COLO668 (cell line): ENCODE data around the gene TRPV2.

Experiments
- DNase-seq: peaks from one replicate; lab custom pipeline; 2025; ENCODE audit not compliant: unreplicated experiment; lab: John Stamatoyannopoulos, UW

The TRPV2 gene

GRCh38 chr17:16473044-16474011, 58.0 kb downstream of the TRPV2 start:
- no peak for DNase-seq

DNA sequence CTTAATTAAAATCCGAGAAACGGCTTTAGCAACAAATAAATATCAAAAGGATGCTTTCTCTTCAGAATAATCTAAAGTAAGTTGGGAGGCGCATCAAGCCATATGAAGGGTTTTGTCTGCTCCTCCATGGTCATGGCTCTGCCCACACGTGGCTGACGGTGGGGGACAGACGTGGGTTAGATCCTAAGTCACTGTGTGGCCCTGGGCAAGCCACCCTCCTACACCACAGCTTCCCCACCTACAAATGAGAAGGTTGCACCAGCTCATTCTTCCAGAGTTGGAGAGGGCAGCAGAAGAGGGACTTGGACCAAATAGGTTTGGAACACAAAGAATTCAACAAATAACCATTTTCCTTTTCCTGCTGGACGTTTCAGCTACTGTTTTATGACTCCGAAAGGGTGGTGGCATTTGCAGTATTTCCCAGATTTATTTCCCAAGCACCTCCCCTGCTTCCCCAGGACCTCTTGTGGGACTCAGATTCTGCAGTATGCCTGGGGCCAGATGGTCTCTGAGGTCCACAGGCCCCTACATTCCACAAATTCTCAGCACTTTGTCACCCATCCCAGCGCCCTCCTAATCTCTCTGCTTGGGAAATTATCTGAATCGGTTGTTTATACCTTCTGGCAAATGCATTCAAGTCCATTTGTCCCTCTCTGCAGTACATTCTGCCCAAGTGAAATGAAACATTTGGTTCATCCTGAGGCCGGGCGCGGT, 58.8 kb downstream of the TRPV2 start:
- DNase-seq: no peak

- DNase-seq: no peak
These were observed 59.9 kb downstream of the TRPV2 start for GRCh38 chr17:16475179-16475704.

GRCh38 chr17:16477255-16477654, 61.9 kb downstream of the TRPV2 start:
- no peak for DNase-seq

- no peak for DNase-seq
These were observed 62.3 kb downstream of the TRPV2 start for GRCh38 chr17:16477666-16478065.

DNA sequence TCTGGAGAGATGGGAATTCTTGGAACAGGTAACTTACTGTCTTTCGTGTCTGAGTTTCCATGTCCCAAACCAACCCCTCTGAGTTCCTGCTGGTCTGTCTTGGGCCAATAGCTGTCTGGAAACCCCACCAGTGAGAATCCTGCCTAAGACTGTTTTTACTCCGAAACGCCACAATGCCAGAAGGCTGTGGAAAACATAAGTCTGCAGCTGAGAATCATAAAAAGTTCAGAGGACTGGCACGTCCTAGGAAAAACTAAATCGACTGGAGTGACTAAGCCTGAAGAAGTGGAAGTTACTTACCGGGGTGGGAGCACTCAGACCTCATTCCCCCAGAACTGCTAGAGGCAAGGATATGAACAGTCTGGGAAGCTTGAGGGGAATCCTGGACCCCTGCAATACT, 63.3 kb downstream of the TRPV2 start:
- DNase-seq: no peak

GRCh38 chr17:16479264-16479663, 63.9 kb downstream of the TRPV2 start:
- DNase-seq: no peak

- no peak for DNase-seq
These were observed 65.6 kb downstream of the TRPV2 start for GRCh38 chr17:16480995-16481394.

- no peak for DNase-seq
These were observed 66.9 kb downstream of the TRPV2 start for GRCh38 chr17:16482253-16482652.

DNA sequence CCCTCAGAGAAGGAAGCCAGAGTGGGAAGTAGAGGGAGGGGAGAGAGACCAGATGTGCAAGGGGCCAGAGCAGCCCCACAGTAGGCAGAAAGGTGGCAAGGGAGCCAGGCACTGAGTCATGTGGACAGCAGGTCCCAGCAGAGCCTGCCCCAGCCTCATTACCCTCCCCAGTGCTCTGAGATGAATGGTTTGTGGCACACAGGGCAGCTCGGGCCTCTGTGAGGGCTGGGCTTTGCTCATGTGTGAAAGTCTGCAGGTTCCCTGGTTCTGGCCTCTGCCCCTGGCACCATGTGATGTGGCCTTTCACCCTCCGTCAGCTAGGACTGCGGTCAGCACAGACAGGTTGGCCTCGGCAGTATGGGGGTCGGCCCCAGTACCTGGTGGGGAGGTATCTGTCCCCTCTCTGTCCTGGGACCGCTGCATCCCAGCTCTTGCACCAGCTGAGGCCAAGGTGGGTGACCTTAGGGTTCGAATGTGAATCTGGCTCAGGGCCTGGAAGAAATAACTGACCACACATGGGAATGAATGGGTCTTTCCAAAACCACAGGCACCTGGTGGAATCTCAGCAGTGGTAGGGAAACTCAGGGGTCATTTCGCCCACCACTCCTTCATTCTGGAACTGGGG, 67.8 kb downstream of the TRPV2 start:
- DNase-seq: no peak

DNA sequence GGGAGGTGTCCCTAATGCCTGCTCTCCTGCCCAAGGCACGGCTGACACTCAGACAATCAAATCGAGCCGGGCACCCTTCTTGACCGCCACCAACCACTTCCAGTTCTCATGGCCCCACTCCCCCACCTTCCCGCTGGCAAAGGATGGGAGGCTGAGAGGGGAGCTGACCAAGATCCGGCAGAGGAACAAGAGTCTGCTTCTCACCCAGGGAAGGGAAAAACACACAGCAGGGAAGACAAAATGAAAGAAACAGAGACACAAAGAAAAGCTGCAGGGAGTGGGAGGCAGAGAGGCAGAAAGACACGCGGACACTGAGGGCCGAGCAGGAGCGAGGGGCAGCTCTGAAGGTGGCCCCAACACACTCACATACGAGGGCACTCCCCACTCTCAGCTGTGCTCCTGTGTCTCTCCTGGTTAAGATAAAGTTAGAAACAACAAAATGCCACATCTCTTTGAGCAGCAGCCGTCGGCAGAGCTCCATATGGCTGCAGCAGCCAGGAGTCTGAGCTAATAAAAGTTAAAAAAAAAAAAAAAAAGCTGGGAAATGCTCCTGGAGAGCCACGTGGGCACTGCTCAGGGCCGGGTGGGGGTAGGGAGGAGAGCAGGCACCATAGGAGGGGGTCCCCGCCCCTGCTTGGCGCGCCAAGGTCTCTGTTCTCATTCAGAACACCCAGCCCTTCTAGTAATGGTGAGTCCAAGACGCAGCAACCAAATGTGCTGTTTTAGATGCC, 69.2 kb downstream of the TRPV2 start:
- no peak for DNase-seq
